Ecto neural progenitor cell (in vitro differentiated cells): ENCODE measurements around the gene LIPC.

Experiments used
- DNase-seq: peaks from one replicate; pipeline ENCODE4 v3.0.0-alpha.2; 2018; ENCODE audit warnings: low spot score

LIPC gene

GRCh38 chr15:58538225-58538727 is 106.5 kb downstream of the LIPC start:
- no peak for DNase-seq

GRCh38 chr15:58538901-58539300 is 107.1 kb downstream of the LIPC start:
- no peak for DNase-seq

GRCh38 chr15:58539548-58539947 is 107.8 kb downstream of the LIPC start:
- DNase-seq = no peak

- DNase-seq = no peak
Observed at GRCh38 chr15:58541410-58542087, 109.8 kb downstream of the LIPC start.

- no peak for DNase-seq
Observed at GRCh38 chr15:58543664-58544335, 112.0 kb downstream of the LIPC start.

- DNase-seq = no peak
Observed at GRCh38 chr15:58544756-58545155, 113.0 kb downstream of the LIPC start.

- DNase-seq = no peak
Observed at GRCh38 chr15:58545307-58546065, 113.7 kb downstream of the LIPC start.

GRCh38 chr15:58546066-58546591 is 114.3 kb downstream of the LIPC start:
- no peak for DNase-seq

- DNase-seq = no peak
Observed at GRCh38 chr15:58546635-58547627, 115.1 kb downstream of the LIPC start.

- DNase-seq = no peak
Observed at GRCh38 chr15:58547628-58548307, 116.0 kb downstream of the LIPC start.

GRCh38 chr15:58548308-58549012 is 116.7 kb downstream of the LIPC start:
- DNase-seq = no peak

- no peak for DNase-seq
Observed at GRCh38 chr15:58549013-58549784, 117.4 kb downstream of the LIPC start.

- DNase-seq = no peak
Observed at GRCh38 chr15:58549785-58550074, 117.9 kb downstream of the LIPC start.

GRCh38 chr15:58551084-58551763 is 119.4 kb downstream of the LIPC start:
- DNase-seq = no peak

GRCh38 chr15:58551764-58552504 is 120.1 kb downstream of the LIPC start:
- peak; percentile 44 for DNase-seq

GRCh38 chr15:58552505-58553364 is 120.9 kb downstream of the LIPC start:
- no peak for DNase-seq

- DNase-seq = no peak
Observed at GRCh38 chr15:58553365-58553918, 121.7 kb downstream of the LIPC start.
